Measurements from ENCODE around the gene LGALSL. TPM values are rescaled to one million over a fixed set of nuclear protein-coding genes. Genes with fewer than 3 reads are reported as not detected.
A peak's percentile ranks its signal among the peaks of the same experiment; 100 is the strongest.

LGALSL gene
- 100 to 1,000 TPM in 1 of 5 donors, 10 to 100 TPM in 4; 80.1 to 118 (median 86.1) TPM for polyA plus RNA-seq (ENCODE audit: insufficient read depth in 1 of 5, insufficient read length in 5 of 5, low replicate concordance in 1 of 5)
- long read RNA-seq, donor 1, transcript LGALSL-201 (5 exons, 3,926 nt), result major isoform, 25 of 39 reads
- long read RNA-seq, donor 1, partial matches to known transcripts, result 14 of 39 reads
- long read RNA-seq, donor 1, other reads (novel, unspliced or antisense), result 0 of 39 reads
- long read RNA-seq, donor 2, partial matches to known transcripts, result 5 of 9 reads
- long read RNA-seq, donor 2, other reads (novel, unspliced or antisense), result 0 of 9 reads
- long read RNA-seq, donor 3, transcript LGALSL-201 (5 exons, 3,926 nt), result major isoform, 15 of 64 reads
- long read RNA-seq, donor 3, partial matches to known transcripts, result 48 of 64 reads
- long read RNA-seq, donor 3, other reads (novel, unspliced or antisense), result 0 of 64 reads
- long read RNA-seq, donor 4, transcript LGALSL-201 (5 exons, 3,926 nt), result major isoform, 12 of 12 reads
- long read RNA-seq, donor 4, partial matches to known transcripts, result 0 of 12 reads
- long read RNA-seq, donor 4, other reads (novel, unspliced or antisense), result 0 of 12 reads
- long read RNA-seq, donor 5, transcript LGALSL-201 (5 exons, 3,926 nt), result major isoform, 22 of 23 reads
- long read RNA-seq, donor 5, partial matches to known transcripts, result 0 of 23 reads
- long read RNA-seq, donor 5, other reads (novel, unspliced or antisense), result 0 of 23 reads
- long read RNA-seq, donor 6, transcript LGALSL-201 (5 exons, 3,926 nt), result major isoform, 26 of 107 reads
- long read RNA-seq, donor 6, partial matches to known transcripts, result 81 of 107 reads
- long read RNA-seq, donor 6, other reads (novel, unspliced or antisense), result 0 of 107 reads
- long read RNA-seq, donor 7, transcript LGALSL-201 (5 exons, 3,926 nt), result major isoform, 19 of 25 reads
- long read RNA-seq, donor 7, partial matches to known transcripts, result 6 of 25 reads
- long read RNA-seq, donor 7, other reads (novel, unspliced or antisense), result 0 of 25 reads
- long read RNA-seq, donor 8, transcript LGALSL-201 (5 exons, 3,926 nt), result major isoform, 16 of 16 reads
- long read RNA-seq, donor 8, partial matches to known transcripts, result 0 of 16 reads
- long read RNA-seq, donor 8, other reads (novel, unspliced or antisense), result 0 of 16 reads

DNA sequence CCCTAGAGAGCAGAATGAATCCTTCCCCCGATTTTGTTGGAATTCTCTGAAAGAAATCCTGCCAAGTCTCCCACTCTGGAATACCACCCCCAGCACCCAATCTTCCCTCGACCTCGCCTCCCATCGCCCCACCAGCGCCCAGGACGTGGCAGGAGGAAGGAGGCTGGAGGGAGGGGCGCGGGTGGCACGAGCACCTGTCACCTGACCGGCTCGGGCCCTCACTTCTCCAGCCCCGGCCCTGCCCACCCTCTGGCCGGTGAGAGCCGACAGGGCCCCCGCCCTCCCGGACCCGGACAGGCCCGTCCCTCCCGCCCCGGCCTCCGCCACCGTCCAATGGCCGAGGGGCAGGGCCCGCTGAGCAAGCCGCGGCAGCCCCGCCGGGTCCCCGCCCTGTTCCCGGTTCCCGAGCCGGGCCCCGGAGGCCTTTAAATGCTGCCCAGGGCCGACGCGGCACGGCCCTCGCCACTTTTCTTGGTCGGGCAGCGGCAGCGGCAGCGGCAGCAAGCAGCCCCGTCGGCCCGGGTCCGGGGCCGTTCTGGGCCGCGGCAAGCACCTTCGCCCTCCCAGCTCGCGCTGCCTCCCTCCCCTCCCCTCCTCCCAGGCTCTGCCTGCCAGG is at the start of gene LGALSL:
TSS of gene LGALSL (plus strand) at position 393 of the 616 bp plus-strand sequence. CDS start 384 bp downstream, outside the sequence.
- peak; percentile 76 to 83 for DNase-seq

GRCh38 chr2:64404743-64405142 is 49.2 kb upstream of the LGALSL start:
- DNase-seq, result peak; percentile 80 to 86

DNA sequence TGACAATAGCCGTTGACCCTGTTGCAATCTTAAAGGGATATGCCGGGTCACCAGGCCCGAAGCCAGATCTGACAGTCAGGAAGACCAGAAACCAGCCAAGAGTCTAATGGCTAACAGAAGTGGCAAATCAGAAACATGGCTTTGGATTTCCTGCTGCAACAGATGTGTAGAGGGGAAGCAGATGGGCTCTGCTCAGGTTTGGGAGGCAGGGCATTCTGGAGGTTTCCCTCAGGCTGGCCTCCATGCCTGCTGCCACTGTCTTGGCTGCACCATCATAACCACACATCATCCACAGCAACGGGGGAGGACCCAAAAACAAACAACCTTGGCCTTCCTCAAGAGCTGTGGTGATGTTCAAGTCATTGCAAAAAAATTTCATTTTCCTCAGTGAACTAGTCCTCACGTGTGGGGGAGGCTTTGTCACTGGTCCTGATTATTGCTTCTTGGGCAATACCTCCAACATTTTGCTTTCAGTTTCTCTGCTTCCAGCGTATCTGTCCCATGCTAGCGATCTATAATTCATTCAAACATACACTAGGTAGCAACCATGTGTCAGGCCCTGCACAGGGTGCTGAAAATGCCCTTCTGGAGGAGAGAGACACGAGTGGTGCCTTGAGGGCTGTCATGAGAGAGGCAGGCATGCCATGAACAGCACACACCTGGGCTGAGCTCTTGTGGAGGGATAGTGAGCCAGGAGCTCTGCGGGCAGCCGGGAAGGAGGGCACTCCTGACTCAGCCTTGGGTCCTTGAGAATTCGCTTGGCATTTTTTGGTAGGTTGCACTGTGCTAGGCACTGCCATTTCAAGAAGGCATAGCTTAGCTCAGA is 48.2 kb upstream of the LGALSL start:
- DNase-seq, result no peak

DNA sequence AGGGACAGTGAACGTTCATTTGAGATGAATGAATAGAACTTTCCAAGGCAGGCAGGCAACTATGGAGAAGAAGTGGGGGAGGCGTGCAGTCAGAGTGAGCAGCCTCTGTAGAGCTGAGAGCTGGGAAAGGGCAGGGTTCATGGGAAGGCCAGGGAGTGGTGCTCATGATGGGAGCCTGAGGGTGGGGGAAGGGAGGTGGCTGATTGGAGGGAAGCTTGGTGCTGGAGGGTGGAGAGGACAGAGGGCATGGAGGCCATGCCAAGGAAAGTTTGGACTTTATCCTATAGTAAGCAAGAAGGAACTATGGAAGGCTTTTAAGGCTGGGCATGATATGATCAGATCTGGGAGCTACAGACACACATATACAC is 47.6 kb upstream of the LGALSL start:
- DNase-seq, result no peak

GRCh38 chr2:64408031-64408430 is 45.9 kb upstream of the LGALSL start:
- no peak for DNase-seq

DNA sequence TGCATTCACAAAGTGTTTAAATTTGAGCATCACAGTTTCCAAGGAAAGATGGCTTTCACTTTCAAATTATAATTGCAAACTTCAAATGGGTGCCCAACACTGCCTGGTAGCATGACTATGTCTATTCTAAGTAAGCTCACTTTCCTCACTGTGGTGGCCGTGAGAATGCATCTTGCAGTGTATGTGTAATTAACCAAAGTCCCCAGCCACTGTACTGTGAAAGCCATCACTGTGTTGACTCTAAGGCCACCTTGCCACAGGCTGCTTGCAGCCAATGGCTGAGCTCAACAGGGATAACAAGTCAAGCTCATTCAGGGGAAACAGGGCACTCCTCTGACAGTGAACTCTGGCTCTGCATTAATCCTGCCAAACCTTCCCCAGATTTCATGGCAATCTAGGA is 43.3 kb upstream of the LGALSL start:
- no peak for DNase-seq

- DNase-seq, result no peak
These were observed 41.3 kb upstream of the LGALSL start for GRCh38 chr2:64412671-64413070.

DNA sequence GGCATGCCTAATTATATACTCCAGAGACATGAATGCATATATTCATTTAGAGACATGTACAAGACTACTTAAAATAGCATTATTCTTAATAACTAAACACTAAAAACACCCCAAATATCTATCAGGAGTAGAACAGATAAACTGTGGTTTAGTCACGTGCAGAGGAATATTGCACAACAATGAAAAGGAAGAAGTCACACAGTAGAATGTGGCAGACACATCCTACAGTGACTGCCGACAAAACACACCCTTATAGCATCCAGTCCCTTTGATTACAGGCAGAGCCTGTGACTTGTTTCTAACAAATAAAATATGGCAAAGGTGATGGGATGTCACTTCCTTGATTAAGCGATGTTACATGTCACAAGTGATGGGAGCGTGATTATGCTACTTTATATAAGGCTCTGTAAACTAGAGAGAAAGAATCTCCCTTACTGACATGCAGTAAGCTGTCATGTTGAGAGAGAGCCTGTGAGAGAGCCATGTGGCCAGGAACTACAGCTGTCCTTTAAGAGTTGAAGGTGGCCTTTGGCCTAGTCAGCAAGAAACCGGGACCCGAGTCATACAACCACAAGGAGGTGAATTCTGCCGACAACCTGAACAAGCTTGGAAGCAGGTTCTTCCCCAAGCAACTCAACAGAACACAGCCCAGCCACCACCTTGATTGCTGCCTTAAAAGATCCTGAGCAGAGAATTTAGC is 39.1 kb upstream of the LGALSL start:
- no peak for DNase-seq

DNA sequence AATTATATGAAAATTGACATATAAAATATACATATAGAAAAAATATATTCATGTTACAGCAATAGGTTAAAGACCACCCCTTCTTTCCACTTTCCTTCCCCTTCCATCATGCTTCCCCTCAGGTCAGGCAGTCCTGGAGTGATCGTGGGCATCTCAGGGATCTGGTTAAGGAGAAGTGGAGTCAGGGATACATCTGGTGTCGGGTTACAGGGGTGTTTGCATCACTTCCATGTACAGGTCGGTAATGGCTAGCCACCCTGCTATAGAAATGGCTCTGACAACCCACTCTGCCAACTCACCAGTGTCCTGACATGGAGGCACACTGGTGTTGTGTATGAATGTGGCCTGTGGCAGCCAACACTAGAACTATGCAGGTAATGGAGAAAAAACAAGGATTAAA is 36.3 kb upstream of the LGALSL start:
- DNase-seq, result no peak

- no peak for DNase-seq
These were observed 34.3 kb upstream of the LGALSL start for GRCh38 chr2:64419596-64420165.

DNA sequence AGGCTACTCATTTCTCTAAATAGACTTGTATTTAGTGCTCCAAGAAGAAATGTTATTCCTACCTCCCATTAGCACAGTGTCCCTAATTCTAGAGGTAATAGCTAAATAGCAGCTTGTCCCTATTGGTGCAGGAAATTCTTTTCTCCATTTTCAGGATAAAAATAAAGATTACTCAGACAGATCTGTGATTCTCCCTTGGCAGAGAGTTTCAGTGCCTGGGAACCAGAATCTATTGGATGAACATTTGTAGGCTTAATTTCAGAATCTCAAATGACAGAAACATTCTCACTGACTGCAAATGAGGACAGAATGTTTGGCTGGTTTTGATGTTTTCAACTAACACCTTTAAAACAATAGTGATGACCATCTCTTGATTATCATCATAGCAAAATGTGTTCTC is 33.3 kb upstream of the LGALSL start:
- no peak for DNase-seq

- no peak for DNase-seq
These were observed 32.8 kb upstream of the LGALSL start for GRCh38 chr2:64421201-64421600.

DNA sequence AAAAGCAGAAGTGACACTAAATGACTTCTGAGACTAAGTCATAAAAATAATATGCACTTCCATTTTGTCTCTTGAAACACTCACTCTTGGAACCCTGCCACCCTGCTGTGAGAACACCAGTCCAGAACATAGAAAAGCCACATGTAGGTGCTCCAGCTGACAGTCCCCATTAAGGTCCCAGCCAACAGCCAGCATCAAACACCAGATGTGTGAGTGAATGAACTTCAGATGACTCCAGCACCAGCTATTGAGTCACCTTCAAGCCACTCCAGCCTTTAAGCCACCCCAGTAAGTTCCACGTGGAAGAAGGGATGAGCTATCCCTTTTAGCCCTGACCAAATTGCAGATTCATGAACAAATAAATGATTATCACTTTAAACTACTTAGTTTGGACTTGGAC is 31.5 kb upstream of the LGALSL start:
- no peak for DNase-seq

DNA sequence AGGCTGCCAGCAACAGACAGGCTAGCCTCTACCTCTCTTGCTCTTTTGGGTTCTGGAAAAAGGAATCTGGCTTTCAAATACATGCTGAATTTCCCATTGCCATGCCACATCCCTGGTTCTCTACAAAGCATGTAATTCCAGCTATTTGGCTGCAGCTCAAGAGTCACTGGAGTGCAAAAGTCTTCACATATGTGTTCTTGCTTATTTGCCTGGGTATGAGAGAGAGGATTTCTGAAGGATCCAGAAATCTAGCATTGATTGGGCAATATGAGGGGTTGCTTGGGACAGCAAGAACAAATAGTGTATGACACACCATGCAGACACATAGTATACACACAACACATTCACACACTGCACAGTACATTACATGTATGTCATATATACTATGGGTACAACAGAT is 30.7 kb upstream of the LGALSL start:
- DNase-seq, result peak in 1 of 2 donors; percentile 19

GRCh38 chr2:64424416-64424987 is 29.5 kb upstream of the LGALSL start:
- no peak for DNase-seq

DNA sequence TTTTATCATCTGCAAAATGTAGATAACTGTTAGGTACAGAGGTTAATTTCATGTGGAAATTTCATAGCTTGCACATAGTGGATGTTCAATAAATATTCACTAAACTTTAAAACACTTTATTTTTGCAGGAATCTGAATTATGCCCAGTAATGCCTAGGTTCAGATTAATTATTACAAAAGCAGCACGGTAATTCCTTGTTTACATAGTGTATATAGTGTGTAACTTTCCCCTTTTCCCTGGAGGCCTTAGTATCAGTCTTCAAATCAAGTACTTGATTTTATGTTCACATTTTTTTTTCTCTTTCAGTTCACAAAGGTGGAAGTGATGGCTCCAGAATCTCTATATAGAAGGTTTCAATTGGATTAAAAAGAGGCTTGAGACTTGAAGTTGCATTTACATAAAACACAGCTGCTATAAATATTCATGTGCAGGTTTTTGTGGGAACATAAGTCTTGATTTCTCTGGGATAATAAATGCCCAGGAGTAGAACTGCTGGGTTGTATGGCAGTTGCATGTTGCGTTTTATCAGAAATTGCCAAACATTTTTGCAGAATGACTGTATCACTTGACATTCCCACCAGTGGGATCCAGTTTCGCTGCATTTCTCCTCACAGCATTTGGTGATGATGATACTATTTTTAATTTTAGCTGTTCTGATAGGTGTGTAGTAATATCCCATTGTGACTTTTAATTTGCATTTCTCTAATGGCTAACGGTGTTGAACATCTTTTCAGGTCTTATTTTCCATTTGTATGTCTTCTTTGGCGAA is 27.6 kb upstream of the LGALSL start:
- no peak for DNase-seq

GRCh38 chr2:64434039-64434657 is 19.8 kb upstream of the LGALSL start:
- no peak for DNase-seq

DNA sequence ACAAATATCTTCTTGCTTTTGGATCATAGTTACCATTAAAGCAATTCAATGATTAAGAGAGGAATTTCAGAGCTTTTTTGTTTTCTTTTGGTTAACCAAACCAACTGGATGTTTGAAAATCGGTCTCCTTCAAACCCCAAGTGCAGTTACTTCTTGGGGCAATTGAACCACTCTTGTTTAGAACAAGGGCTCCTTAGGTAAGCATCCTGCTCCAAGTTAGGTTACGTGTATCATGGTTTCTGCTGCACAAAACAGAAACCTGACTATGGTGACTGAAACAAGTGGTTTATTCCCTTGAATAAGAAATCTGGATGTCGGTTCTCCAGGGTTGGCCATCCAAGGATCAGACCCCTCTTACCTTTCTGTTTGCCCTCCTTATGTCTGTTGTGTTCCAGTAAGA is 16.1 kb upstream of the LGALSL start:
- no peak for DNase-seq

All from right lung (tissue), 10 donors.